Common myeloid progenitor, CD34-positive (primary cell): Measurements from ENCODE around the gene TMA7.
"Not testable (repeated sequence)": the region's sequence is repeated elsewhere in the genome, so short reads cannot be mapped to it uniquely, and the experiment has no call there.

Experiments used
- CTCF ChIA-PET: fragments of 350-600 bp; sonication (Branson Sonifier 250); formaldehyde crosslinking; loops from one replicate; lab custom pipeline; 2021; ENCODE audit warnings: antibody characterized with exemption; lab: Charles Lee
- POLR2A ChIA-PET: fragments of 350-600 bp; sonication (Branson Sonifier 250); formaldehyde crosslinking; loops from one replicate; lab custom pipeline; 2021; ENCODE audit warnings: antibody characterized with exemption; lab: Charles Lee
- DNase-seq, 3 donors: peaks; one replicate each; pipeline versions ENCODE4 v3.0.0 to v3.0.0-alpha.2; 2013
- H3K27ac ChIP-seq, 2 experiments: 1 replicate in 1 of 2; 2 replicates in 1 of 2; pipeline ENCODE4 v1.7.0; 2013; ENCODE audit warnings: inconsistent platforms in 2 of 2, low read length in 2 of 2, mild to moderate bottlenecking in 2 of 2, low read depth in 1 of 2, moderate library complexity in 1 of 2; ENCODE audit not compliant: severe bottlenecking in 2 of 2, insufficient read depth in 1 of 2, poor library complexity in 1 of 2
- H3K27me3 ChIP-seq, 5 experiments: replicated peaks in 2 of 5; 1 replicate in 3 of 5; 2 replicates in 2 of 5; pipeline versions ENCODE4 v1.6.1 to v1.7.0; 2013; ENCODE audit warnings: low read length in 4 of 5, mild to moderate bottlenecking in 2 of 5, moderate library complexity in 2 of 5, inconsistent platforms in 1 of 5; ENCODE audit not compliant: insufficient read depth in 5 of 5, control insufficient read depth in 4 of 5
- H3K36me3 ChIP-seq, 4 experiments: 1 replicate in 2 of 4; 2 replicates in 2 of 4; pipeline versions ENCODE4 v1.6.1 to v1.7.0; 2013; ENCODE audit warnings: low read length in 3 of 4, control low read depth in 1 of 4, mild to moderate bottlenecking in 1 of 4; ENCODE audit not compliant: control insufficient read depth in 4 of 4, insufficient read depth in 4 of 4
- H3K4me1 ChIP-seq, 4 experiments: 1 replicate in 3 of 4; 2 replicates in 1 of 4; pipeline versions ENCODE4 v1.6.1 to v1.7.1; 2013; ENCODE audit warnings: low read length in 3 of 4, mild to moderate bottlenecking in 3 of 4, control low read depth in 1 of 4, inconsistent platforms in 1 of 4, moderate library complexity in 1 of 4; ENCODE audit not compliant: control insufficient read depth in 4 of 4, insufficient read depth in 4 of 4; ENCODE audit errors: control extremely low read depth in 1 of 4
- H3K4me3 ChIP-seq, 7 experiments: 1 replicate in 4 of 7; 2 replicates in 3 of 7; pipeline versions ENCODE4 v1.5.1 to v1.7.0; 2013; ENCODE audit warnings: mild to moderate bottlenecking in 7 of 7, low read length in 6 of 7, moderate library complexity in 6 of 7, inconsistent platforms in 2 of 7, low read depth in 2 of 7, control low read depth in 1 of 7; ENCODE audit not compliant: insufficient read depth in 4 of 7, control insufficient read depth in 1 of 7; ENCODE audit errors: extremely low read depth in 1 of 7
- H3K9me3 ChIP-seq, 5 experiments: 1 replicate in 4 of 5; 2 replicates in 1 of 5; pipeline versions ENCODE4 v1.6.1 to v1.7.1; 2013; ENCODE audit warnings: low read length in 4 of 5, mild to moderate bottlenecking in 2 of 5, inconsistent platforms in 1 of 5, low read depth in 1 of 5, moderate library complexity in 1 of 5; ENCODE audit not compliant: control insufficient read depth in 4 of 5, insufficient read depth in 2 of 5; ENCODE audit errors: control extremely low read depth in 1 of 5
- WGBS: methylation state at CpG from one replicate; pipeline ENCODE4 v1.1.5; 2013; ENCODE audit not compliant: insufficient coverage; 5-methylcytosine and 5-hydroxymethylcytosine counted together

TMA7 gene

DNA sequence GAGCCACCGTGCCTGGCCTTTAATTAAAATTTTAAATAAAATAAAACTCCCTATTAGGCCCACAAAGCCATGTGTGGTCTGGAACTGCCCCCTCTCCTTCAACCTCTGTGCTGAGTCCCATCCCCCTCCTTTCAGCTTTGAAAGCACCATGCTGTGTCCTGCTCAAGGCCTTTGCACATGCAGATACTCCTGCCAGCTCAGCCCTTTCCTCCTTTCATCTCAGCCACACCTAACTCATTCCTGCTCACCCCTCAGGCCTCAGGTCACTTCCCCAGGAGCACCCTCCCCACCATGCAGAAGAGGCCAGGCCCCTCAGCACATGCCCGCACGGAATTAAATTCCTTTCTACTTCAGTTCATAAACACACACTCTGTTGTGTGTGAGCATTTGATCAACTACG is 34.6 kb downstream of the TMA7 start:
- Histone ChIP-seq H3K4me1 (peaks cover 0 to 52% (median 39%) of the 10 kb centered on the region in 4 experiments), H3K27ac (no peak overlapping the region), H3K27me3 (no peaks in the 10 kb centered on the region), H3K4me3 (no peak overlapping the region), H3K9me3 (no peaks in the 10 kb centered on the region), H3K36me3 (peaks cover 0 to 8% (median 6%) of the 10 kb centered on the region in 4 experiments)
- CTCF ChIA-PET: interaction anchor here (1.0 to 6.1 kb wide), 6 partner anchors 11 to 79 kb away, joined by 4 to 44 read pairs (median 6); partner anchors contain the start of gene SHISA5
- WGBS: 100% methylated on average over 2 of the region's 4 CpGs
- DNase-seq: no peak
- POLR2A ChIA-PET: no interaction called here

DNA sequence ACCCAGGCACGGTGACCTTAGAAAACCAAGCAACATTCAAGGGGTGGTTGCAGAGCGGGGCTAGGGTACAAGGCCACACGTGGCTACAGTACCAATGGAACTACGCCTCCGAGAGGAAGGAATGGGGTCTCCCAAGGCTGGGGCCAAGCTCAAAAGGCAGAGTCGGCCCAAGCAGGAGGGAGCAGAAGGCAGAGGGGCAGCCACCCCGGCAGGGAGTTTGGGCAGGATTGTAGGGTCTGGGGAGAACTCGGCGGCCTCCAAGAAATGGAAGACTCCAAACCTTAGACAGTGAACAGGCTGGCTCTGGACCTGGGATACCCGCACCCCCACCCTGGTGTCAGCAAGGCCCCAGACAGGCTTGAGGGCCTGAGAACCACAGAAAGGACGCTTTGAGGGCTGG is 35.1 kb downstream of the TMA7 start:
- DNase-seq: no peak
- Histone ChIP-seq H3K27me3 (no peaks in the 10 kb centered on the region), H3K4me3 (no peak overlapping the region), H3K36me3 (peaks cover 0 to 3% (median under 1%) of the 10 kb centered on the region in 4 experiments), H3K4me1 (peaks cover 0 to 47% (median 34%) of the 10 kb centered on the region in 4 experiments), H3K9me3 (no peaks in the 10 kb centered on the region), H3K27ac (no peak overlapping the region)
- WGBS: 97% methylated on average over 9 of the region's 11 CpGs
- ChIA-PET POLR2A (no interaction called here), CTCF (interaction anchor here (1.0 to 6.1 kb wide), 2 partner anchors 31 to 39 kb away, joined by 4 to 44 read pairs; partner anchors contain the start of gene SHISA5)

DNA sequence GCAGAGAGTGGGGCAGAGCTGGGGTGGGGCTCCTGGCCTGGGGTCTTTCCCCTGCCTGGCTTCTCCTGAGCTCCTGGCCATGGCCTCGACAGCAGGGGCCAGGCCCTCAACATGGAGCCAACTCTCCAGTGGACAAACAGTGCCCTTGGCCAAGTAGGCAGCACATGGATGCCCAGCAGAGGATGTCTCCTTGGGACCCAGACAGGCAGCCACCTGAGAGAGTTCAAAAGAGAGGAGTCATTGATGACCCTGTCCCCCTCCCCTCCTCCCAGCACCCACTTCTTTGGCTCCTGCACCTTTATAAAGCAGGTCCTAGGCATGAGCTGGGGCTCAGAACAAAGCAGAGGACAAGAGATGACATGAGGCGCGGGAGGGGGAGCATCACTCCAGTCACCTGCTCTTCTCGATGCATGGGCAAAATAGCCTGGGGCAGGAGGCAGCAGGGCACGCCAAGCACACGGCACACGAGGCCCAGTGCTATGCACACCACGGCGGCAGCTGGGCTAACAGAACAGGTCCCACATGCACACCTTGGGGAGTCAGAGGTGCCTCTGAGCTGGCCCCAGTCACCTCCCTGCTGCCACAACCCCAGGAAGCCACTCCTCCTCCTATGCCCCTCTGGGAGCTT is 36.5 kb downstream of the TMA7 start:
- ChIA-PET POLR2A (interaction anchor here (0.6 to 0.7 kb wide), 2 partner anchors 18 to 32 kb away, joined by 4 to 5 read pairs; no protein-coding TSS in a partner anchor), CTCF (interaction anchor here (0.9 to 6.1 kb wide), 2 partner anchors 30 to 31 kb away, joined by 5 to 44 read pairs; partner anchors contain the start of gene SHISA5)
- Histone ChIP-seq H3K9me3 (no peaks in the 10 kb centered on the region), H3K27me3 (no peaks in the 10 kb centered on the region), H3K27ac (no peak overlapping the region), H3K4me3 (no peak overlapping the region), H3K36me3 (no peaks in the 10 kb centered on the region), H3K4me1 (peaks cover 0 to 39% (median 27%) of the 10 kb centered on the region in 4 experiments)
- WGBS: 97% methylated on average over 9 of the region's 9 CpGs
- no peak for DNase-seq

DNA sequence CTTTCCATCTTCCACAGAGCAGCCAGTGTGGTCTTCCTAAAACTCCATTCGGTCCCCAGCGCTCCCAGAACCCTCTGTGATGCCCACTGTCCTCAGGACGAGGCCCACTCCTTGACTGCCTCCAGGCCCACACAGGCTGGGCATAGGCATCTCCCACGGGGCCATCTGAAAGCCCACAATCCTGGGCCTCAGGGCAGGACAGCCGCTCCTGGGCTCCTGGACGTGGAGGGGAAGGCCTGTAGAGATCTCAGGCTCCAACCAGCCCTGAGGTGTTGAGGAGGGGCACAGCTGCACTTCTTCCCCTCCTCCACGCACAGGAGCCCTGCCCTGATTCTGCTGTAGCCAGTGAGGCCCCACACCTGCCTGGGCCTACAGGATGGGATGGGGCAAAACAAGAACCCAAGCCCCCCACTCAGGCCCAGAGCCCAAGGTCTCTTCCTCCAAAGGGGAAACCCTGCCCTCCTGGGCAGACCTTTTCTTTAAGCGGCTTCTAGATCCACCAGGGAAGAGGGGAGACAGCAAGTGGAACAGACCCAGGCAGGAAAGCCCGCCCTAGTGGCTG is 38.0 kb downstream of the TMA7 start:
- Histone ChIP-seq H3K36me3 (no peaks in the 10 kb centered on the region), H3K27me3 (no peaks in the 10 kb centered on the region), H3K27ac (no peak overlapping the region), H3K4me1 (peaks cover 0 to 28% (median 16%) of the 10 kb centered on the region in 4 experiments), H3K4me3 (no peak overlapping the region), H3K9me3 (no peaks in the 10 kb centered on the region)
- WGBS: 99% methylated on average over 6 of the region's 9 CpGs
- CTCF ChIA-PET: no interaction called here
- DNase-seq: no peak
- POLR2A ChIA-PET: no interaction called here

DNA sequence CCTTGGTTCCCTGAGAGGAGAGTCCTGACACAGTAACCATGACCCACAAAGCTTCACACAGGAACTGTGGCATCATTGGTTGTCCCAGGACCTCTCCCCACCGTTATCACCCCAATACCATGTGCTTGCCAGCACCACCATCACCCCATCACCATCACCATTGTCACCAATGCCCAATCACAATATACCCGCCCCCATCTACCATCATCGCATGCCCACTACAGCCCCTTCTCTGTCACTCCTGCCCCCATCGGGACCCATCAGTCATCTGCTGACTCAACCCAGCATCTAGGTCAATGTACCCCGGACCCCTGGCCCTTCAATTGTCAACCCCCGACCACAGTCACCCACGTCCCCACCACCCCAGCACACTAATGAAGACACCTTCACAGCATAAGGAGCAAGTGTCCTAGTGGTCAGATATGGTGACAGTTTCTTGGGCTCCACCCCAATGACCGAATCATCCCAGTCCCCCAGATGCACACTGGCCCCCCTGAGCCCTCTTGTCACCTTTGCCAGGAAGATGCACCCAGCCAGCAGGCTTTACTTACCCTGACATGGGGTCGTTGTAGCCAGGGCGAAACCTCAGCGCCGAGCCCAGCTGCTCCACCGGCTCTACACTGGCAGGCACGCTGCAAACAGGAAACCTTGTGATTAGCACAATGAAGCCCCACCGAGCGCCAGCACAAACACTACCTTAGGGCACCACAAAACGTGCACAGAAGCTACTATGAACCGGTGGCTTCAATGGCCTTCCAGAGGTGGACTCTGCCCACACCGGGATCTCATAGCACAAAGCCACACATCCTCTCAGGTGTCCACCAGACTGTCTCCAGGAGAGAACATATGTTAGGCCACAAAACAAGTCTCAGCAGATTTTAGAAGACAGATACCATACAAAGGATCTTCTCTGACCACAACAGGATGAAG is 38.8 kb downstream of the TMA7 start:
- ChIA-PET CTCF (interaction anchor here (1.0 to 1.1 kb wide), 2 partner anchors 30 to 41 kb away, joined by 3 read pairs; no protein-coding TSS in a partner anchor), POLR2A (no interaction called here)
- Histone ChIP-seq H3K27me3 (no peaks in the 10 kb centered on the region), H3K4me3 (peak overlapping the region in 1 of 7 experiments; percentile 30), H3K9me3 (no peaks in the 10 kb centered on the region), H3K4me1 (peaks cover 0 to 19% (median 11%) of the 10 kb centered on the region in 4 experiments), H3K27ac (no peak overlapping the region), H3K36me3 (no peaks in the 10 kb centered on the region)
- peak; percentile 22 to 84 (median 73) for DNase-seq
- 75% methylated on average over 16 of the region's 19 CpGs for WGBS

DNA sequence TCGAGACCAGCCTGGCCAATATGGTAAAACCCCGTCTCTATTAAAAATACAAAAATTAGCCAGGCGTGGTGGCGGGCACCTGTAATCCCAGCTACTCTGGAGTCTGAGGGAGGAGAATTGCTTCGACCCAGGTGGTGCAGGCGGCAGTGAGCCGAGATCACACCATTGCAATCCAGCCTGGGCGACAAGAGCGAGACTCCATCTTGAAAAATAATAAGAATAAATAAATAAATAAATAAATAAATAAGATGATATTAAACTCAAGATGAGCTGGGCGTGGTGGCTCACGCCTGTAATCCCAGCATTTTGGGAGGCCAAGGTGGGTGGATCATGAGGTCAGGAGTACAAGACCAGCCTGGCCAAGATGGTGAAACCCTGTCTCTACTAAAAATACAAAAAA is 40.8 kb downstream of the TMA7 start:
- H3K4me1 ChIP-seq: peaks cover 0 to 18% (median 11%) of the 10 kb centered on the region in 4 experiments
- H3K27ac ChIP-seq, POLR2A ChIA-PET, H3K4me3 ChIP-seq, H3K9me3 ChIP-seq, DNase-seq, H3K36me3 ChIP-seq, H3K27me3 ChIP-seq: not testable (repeated sequence)
- CTCF ChIA-PET: interaction anchor here (1.2 kb wide), 1 partner anchor 17 kb away, joined by 5 read pairs; no protein-coding TSS in a partner anchor
- 100% methylated on average over 4 of the region's 11 CpGs for WGBS
